Lower leg skin (tissue), 3 donors: Measurements from ENCODE around the gene KRTAP10-3.

ENCODE experiments used
- POLR2A ChIP-seq, 2 donors: fragments of 450-650 bp; IDR thresholded peaks; one replicate each; pipeline ENCODE4 v1.6.1; 2016 to 2017; ENCODE audit warnings: antibody characterized with exemption in 2 of 2, mild to moderate bottlenecking in 1 of 2, moderate library complexity in 1 of 2
- TF ChIP-seq, protein P1 (sequence below), 3 donors: fragments of 450-650 bp; IDR thresholded peaks; one replicate each; pipeline ENCODE4 v1.5.1; 2016; ENCODE audit warnings: antibody characterized with exemption in 3 of 3, mild to moderate bottlenecking in 3 of 3, moderate library complexity in 2 of 3

GRCh38 chr21:44534688-44535087 is 23.9 kb downstream of the KRTAP10-3 start:
- TF ChIP-seq, protein P1, sequence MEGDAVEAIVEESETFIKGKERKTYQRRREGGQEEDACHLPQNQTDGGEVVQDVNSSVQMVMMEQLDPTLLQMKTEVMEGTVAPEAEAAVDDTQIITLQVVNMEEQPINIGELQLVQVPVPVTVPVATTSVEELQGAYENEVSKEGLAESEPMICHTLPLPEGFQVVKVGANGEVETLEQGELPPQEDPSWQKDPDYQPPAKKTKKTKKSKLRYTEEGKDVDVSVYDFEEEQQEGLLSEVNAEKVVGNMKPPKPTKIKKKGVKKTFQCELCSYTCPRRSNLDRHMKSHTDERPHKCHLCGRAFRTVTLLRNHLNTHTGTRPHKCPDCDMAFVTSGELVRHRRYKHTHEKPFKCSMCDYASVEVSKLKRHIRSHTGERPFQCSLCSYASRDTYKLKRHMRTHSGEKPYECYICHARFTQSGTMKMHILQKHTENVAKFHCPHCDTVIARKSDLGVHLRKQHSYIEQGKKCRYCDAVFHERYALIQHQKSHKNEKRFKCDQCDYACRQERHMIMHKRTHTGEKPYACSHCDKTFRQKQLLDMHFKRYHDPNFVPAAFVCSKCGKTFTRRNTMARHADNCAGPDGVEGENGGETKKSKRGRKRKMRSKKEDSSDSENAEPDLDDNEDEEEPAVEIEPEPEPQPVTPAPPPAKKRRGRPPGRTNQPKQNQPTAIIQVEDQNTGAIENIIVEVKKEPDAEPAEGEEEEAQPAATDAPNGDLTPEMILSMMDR (IDR thresholded peaks at IDR 0.05) = no peak
- no peak for TF ChIP-seq POLR2A (IDR thresholded peaks at IDR 0.05)
